Measurements from ENCODE around the gene NOL3. TPM values are rescaled to one million over a fixed set of nuclear protein-coding genes. Genes with fewer than 3 reads are reported as not detected.

The NOL3 gene
- total and polyA plus RNA-seq, 2 of the 13 experiments (the other 11 are each of a cell fraction or from before 2014, with no cell fraction given), result 5.7 to 20.5 TPM

DNA sequence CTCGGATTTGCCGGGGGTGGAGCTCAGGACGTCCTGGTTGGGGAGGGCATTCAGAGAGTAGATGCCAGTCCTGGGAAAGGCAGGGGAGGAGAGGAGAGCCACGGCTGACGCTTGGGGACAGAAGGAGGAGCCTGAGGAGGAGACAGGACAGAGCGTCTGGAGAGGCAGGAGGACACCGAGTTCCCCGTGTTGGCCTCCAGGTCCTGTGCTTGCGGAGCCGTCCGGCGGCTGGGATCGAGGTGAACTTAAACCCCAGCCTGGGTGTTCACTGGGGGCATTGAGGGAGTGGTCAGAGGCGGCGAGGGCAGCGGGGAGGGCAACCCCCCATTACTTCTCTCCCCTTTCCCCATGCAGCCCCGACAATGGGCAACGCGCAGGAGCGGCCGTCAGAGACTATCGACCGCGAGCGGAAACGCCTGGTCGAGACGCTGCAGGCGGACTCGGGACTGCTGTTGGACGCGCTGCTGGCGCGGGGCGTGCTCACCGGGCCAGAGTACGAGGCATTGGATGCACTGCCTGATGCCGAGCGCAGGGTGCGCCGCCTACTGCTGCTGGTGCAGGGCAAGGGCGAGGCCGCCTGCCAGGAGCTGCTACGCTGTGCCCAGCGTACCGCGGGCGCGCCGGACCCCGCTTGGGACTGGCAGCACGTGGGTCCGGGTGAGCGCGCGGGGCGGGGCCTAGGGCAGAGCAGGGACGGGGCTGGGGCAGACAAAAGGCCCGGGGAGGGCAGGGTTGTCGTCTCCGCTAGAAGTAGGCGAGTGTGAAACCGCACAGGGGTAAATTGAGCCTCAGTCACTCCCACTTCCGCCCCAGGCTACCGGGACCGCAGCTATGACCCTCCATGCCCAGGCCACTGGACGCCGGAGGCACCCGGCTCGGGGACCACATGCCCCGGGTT lies 3.7 kb downstream of the NOL3 start (continued):
- TF ChIP-seq ZNF354B (CRISPR knock-in tag; IDR thresholded peaks at IDR 0.05), result peak; percentile 92; the same call in 1 of the 2 replicates
- TF ChIP-seq CTCF (CRISPR knock-in tag; IDR thresholded peaks at IDR 0.05), result peak; percentile 85
- no peak for TF ChIP-seq NR3C1 (CRISPR knock-in tag; IDR thresholded peaks at IDR 0.05)
- no peak for TF ChIP-seq ZNF235 (CRISPR knock-in tag; IDR thresholded peaks at IDR 0.05; ENCODE audit: borderline replicate concordance)
- no peak for TF ChIP-seq CEBPB (IDR thresholded peaks at IDR 0.05; ENCODE audit: borderline replicate concordance, low read depth, low read length)
- TF ChIP-seq, protein P1, sequence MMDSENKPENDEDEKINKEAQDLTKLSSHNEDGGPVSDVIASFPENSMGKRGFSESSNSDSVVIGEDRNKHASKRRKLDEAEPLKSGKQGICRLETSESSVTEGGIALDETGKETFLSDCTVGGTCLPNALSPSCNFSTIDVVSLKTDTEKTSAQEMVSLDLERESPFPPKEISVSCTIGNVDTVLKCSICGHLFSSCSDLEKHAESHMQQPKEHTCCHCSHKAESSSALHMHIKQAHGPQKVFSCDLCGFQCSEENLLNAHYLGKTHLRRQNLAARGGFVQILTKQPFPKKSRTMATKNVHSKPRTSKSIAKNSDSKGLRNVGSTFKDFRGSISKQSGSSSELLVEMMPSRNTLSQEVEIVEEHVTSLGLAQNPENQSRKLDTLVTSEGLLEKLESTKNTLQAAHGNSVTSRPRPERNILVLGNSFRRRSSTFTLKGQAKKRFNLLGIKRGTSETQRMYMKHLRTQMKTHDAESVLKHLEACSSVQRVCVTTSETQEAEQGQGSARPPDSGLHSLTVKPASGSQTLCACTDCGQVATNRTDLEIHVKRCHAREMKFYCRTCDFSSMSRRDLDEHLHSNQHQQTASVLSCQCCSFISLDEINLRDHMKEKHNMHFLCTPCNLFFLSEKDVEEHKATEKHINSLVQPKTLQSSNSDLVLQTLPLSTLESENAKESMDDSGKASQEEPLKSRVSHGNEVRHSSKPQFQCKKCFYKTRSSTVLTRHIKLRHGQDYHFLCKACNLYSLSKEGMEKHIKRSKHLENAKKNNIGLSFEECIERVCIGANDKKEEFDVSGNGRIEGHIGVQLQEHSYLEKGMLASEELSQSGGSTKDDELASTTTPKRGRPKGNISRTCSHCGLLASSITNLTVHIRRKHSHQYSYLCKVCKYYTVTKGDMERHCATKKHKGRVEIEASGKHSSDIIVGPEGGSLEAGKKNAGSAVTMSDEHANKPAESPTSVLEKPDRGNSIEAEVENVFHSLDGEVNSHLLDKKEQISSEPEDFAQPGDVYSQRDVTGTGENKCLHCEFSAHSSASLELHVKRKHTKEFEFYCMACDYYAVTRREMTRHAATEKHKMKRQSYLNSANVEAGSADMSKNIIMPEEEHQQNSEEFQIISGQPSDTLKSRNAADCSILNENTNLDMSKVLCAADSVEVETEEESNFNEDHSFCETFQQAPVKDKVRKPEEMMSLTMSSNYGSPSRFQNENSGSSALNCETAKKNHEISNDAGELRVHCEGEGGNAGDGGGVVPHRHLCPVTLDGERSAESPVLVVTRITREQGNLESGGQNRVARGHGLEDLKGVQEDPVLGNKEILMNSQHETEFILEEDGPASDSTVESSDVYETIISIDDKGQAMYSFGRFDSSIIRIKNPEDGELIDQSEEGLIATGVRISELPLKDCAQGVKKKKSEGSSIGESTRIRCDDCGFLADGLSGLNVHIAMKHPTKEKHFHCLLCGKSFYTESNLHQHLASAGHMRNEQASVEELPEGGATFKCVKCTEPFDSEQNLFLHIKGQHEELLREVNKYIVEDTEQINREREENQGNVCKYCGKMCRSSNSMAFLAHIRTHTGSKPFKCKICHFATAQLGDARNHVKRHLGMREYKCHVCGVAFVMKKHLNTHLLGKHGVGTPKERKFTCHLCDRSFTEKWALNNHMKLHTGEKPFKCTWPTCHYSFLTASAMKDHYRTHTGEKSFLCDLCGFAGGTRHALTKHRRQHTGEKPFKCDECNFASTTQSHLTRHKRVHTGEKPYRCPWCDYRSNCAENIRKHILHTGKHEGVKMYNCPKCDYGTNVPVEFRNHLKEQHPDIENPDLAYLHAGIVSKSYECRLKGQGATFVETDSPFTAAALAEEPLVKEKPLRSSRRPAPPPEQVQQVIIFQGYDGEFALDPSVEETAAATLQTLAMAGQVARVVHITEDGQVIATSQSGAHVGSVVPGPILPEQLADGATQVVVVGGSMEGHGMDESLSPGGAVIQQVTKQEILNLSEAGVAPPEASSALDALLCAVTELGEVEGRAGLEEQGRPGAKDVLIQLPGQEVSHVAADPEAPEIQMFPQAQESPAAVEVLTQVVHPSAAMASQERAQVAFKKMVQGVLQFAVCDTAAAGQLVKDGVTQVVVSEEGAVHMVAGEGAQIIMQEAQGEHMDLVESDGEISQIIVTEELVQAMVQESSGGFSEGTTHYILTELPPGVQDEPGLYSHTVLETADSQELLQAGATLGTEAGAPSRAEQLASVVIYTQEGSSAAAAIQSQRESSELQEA (CRISPR knock-in tag; IDR thresholded peaks at IDR 0.05; ENCODE audit: not compliant biosample characterization), result peak; percentile 91
- peak; percentile 77 for TF ChIP-seq RXRA (CRISPR knock-in tag; IDR thresholded peaks at IDR 0.05)
- TF ChIP-seq ZNF556 (CRISPR knock-in tag; IDR thresholded peaks at IDR 0.05; ENCODE audit: borderline replicate concordance), result peak; percentile 86; the same call in 1 of the 2 replicates
- TF ChIP-seq ZNF639 (CRISPR knock-in tag; conservative IDR thresholded peaks at IDR 0.05), result 0 out of 2 replicates have a peak, but pooled peaks have one; percentile 58
- no peak; the same call in 1 of the 2 replicates for TF ChIP-seq TP53 (CRISPR knock-in tag; conservative IDR thresholded peaks at IDR 0.05)
- peak; percentile 90 for TF ChIP-seq KMT2B (CRISPR knock-in tag; IDR thresholded peaks at IDR 0.05)
- TF ChIP-seq ZNF296 (CRISPR knock-in tag; conservative IDR thresholded peaks at IDR 0.05), result peak; percentile 71; the same call in 1 of the 2 replicates
- peak; percentile 82; the same call in 1 of the 2 replicates for TF ChIP-seq ZSCAN9 (CRISPR knock-in tag; IDR thresholded peaks at IDR 0.05; ENCODE audit: borderline replicate concordance)
- TF ChIP-seq ZNF160 (CRISPR knock-in tag; IDR thresholded peaks at IDR 0.05), result no peak
- no peak for TF ChIP-seq ZNF3 (CRISPR knock-in tag; IDR thresholded peaks at IDR 0.05)
- peak; percentile 75; the same call in 1 of the 2 replicates for TF ChIP-seq KLF6 (CRISPR knock-in tag; IDR thresholded peaks at IDR 0.05)
- 0 out of 2 replicates have a peak, but pooled peaks have one; percentile 39 for TF ChIP-seq ARHGAP35 (CRISPR knock-in tag; IDR thresholded peaks at IDR 0.05; ENCODE audit: borderline replicate concordance)
- TF ChIP-seq ZNF180 (CRISPR knock-in tag; IDR thresholded peaks at IDR 0.05; ENCODE audit: borderline replicate concordance, low read depth), result no peak
